Islet of Langerhans (tissue), 1 donor: ENCODE data around the gene ERMN.
A peak's percentile ranks its signal among the peaks of the same experiment; 100 is the strongest.

Source experiments
- FAIRE-seq: peaks from one replicate; lab custom pipeline; 2011; peaks lifted over from hg19 to GRCh38; lab: Jason Lieb, UNC

ERMN gene

DNA sequence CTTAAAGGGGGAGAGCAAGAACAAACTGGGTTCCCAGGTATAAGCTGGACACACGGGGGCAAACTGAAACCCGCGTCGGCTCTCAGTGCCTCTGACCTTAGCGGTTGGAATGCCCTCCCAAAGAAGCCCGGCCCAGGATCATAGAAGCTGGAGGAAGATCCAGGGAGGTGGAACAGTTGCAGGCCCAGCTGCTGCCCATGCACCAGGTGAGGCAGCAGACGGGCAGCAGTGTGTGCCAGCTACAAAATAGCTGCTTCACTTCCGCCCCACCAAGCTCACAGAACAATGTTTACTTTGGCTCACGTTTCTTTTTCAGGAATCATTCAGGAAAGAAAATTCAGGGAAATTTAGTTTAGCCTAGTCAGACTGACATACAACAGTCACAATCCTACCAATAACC lies 3.9 kb upstream of the ERMN start:
- peak; percentile 95 for FAIRE-seq

DNA sequence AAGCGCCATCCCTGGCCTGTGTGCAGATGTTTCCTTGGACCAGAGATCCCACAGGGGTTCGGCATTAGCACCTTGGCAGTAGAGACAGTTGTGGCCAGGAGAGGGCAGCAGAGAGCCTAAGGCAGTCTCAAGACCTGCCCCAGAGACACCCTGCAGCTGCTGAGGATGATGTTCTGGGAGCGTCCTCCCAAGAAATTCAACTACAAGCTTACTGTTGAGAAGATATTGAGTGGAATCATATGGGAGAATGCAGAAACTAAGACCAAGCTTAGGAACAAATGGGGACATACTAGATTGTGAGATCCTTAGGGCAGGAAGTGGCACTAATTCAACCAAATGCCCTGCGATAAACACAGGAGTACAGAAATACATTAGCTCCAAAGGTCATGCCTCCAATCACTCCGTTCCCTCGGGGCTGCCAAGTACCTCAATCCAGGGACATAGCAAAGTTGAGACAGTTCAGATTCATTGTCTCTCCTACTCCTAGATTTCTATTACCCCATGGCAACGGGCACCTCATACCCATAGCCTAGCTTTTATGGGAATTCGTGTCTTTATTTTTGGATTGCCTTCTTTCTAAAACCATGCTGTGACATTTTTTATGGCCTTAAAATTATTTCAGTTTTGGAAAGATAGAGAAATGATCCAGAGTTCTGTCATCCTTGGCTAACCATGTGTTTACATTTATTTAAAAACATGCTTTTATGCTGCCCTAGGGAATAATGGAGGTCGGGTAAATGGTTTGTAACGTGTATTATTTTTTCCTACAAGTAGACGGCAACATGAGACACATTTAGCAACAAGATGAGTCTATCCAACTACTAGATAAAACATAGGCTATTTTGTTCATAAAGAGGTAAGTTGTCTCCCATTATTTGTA lies 2.2 kb upstream of the ERMN start:
- peak; percentile 27 for FAIRE-seq

DNA sequence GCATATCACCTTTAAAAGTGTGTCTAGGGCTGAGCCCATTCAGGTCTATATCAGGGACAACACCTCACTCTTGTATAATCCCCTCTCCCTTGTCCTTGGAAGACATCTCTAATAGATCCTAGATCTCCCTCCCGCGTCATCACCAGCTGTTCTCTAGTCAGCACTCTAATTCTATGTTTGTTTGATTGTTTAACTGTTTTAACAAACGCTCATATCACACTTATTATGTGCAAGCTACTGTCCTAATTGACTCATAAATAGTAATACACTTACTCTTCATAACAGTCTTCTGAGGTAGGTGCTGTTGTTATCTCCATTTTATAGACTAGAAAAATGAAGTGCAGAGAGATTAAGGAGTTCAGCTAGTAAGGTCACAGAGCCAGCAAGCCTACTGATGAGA lies 1.6 kb upstream of the ERMN start:
- peak; percentile 77 for FAIRE-seq

DNA sequence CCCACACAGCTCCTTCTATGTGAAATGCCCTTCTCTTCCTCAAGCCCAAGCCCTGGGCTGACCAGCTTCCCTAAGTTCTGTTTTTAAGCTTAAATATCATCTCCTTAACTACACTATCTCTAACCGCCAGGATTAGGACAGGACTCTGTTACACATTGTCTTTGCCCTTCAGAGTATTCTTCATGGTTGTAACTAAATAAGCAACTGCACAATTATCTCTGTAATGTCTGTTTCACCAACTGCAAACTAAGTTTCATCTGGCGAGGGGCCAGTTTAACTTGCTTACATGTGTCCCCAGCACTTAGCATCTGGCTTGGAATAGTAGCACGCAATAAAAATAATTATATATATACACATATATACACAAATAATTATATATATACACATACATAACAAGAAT lies 1.1 kb upstream of the ERMN start:
- no peak for FAIRE-seq

DNA sequence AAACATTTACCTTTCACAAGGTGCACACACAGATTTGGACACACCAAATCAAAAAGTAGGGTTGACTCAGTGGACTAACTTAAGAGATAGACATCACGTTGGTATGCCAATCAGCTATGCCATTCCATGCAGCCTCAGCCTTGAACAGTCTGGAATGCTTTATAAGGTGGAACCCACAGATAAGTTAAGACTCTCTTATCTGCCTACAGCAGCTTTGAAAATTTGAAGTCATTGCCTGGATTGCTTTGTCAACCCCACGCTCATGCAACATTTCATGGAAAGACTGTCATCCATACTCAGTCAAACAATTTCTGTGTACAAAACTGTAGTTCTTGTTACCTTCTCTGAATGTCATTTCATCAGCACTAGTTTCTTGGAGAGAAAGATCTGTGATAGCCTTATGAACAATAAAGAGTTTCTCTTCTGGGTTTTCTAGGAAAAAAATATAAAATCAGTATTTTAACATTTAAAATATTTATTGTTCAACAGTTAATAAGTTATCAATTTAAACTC lies 1.2 kb downstream of the ERMN start:
- FAIRE-seq = no peak

DNA sequence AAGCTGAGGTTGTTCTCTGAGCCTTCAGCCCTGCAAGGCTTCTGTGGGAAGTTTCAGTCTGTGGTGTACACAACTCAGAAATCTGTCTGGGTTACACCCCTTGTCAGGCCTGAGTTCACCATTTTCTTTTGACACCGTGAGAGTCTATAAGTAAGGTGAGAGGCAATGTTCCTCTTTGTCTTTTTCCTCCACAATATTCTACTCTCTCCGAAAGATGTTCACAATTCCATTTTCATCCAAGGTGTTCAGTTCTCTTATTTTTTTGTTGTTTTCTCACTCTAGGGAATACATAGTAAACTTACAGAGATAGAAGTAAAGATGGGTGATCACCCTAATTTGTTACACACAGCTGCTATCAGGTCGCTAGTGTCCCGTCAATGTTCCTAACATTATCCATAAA lies 3.2 kb downstream of the ERMN start:
- FAIRE-seq = no peak

DNA sequence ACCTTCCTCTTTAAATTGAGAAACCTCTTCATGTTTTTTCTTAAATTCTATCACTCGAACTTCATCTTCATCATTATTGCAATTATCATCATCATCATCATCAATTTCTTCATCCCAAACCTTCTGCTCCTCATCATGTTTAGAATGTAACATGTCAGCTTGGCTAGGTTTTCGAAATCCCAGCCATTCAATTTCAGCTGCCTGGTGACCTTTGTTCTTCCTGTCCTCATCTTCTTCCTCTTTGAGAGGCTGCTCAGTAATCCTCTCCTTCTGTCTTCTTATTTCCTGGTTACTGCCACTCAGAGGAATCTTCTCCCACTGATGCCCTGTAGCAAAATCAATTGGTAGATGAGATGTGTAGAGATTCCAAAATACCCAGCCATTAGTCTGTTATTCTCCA lies 4.2 kb downstream of the ERMN start:
- no peak for FAIRE-seq

DNA sequence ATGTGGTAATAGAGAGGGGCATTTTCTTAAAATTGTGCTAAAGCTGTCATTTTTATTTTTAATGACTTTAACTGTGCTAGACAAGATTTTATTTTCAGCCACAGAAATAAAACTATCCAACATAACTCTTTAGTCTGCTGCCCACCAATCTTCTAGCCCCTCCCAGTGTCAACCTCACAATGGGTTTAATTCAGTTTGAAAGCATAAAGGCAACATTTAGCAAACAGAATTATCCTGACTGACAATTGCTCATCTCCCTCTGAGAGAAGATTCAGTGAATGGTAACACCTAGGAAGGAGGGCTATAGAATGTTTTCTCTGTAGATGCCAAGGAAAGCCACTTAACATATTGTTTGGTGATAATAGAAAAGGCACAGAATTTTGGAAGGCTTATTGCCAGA lies 5.2 kb downstream of the ERMN start:
- no peak for FAIRE-seq

DNA sequence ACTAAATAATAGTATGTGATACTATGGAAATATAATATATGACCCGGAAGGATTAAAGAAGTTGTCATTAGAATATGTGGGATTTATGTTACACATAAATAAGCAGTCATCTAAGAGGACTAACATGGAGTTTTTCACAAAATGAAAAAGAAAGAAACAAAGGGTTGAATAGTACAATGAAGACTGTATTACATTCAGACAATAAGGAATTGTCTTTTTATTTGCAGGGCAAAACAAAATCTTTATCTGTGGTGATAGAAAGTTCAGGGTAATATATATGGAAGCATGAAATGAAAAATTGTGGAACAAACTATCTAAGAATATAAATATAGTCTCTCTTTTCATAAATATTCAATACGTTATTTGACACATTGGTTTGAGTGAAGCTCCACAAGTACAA lies 5.8 kb downstream of the ERMN start:
- no peak for FAIRE-seq

DNA sequence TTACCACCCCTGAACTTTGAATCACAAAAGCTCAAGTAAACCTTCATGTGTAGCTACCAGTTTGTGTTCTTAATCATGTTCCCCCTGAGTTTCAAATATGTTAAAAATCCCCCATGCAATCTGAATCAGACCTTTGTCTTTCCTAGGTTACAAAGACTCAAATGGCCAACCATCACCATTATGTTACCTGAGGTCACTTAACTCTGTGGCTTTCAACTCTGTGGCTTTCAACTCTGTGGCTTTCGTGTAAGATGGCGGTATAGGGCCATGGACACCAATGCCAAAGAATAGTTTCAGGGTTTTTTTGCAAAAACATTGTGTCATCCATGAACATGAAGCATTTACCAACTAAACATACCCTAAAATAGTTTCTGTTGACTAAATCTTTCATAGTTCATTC lies 6.7 kb downstream of the ERMN start:
- FAIRE-seq = no peak

DNA sequence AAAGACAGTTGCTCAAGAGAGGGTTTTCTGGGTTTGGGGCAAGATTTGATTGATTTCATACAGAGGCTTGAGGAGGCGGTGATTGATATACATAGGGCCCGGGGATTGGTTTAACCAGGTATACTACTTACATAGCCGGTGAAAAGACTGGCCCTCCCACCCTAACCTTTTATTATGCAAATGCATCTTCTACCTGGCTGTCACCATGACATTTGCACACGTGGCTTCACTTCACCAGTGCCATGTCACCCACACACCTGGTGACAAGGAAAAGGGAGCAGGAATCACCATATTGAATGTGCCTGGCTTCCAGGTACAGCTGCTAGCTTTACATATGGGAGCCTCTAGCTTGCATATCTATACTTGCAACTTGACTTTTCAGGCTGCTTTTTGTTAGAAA lies 9.7 kb downstream of the ERMN start:
- FAIRE-seq = no peak

DNA sequence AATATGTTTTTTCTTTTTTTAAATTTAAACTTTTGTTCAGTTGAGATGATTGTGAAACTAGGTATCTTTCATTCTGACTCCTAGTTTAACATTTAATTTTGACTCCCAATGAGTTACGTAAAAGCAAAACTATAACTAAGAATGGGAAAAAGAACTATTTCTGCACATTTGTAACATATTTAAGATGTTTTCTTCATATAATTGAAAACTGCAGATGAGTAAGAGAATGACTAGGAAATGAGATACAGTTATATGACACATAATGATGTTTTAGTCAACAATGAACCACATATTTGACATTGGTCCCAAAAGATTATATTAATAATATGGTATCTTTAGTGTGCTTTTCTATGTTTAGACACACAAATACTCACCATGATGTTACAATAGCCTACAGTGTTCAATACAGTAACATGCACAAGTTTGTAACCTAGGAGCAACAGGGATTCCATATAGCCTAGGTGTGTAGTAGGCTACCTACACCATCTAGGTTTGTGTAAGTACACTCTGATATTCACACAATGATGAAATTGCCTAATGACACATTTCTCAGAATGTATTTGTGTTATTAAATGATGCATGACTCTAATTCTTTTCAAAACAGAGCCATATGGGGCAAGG lies 12.6 kb downstream of the ERMN start:
- FAIRE-seq = peak; percentile 75

DNA sequence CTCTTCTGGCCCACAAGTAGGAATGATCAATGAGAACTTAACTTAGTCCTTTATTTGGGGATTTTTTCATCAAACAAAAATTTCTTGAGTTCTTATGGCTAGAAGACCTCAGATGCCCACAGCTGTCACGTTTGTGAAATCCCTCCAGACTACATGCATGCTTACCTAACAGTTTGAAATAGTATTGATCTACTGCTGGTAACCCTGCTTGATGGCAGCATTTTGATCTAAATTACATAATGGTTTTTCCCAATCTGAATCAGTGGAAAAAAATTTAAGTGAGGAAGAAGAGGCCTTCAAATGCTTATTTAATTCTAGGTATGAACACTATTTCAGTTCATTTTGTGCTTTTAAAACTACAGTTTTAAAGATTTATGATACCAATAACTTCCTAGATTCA lies 13.9 kb downstream of the ERMN start:
- FAIRE-seq = no peak

DNA sequence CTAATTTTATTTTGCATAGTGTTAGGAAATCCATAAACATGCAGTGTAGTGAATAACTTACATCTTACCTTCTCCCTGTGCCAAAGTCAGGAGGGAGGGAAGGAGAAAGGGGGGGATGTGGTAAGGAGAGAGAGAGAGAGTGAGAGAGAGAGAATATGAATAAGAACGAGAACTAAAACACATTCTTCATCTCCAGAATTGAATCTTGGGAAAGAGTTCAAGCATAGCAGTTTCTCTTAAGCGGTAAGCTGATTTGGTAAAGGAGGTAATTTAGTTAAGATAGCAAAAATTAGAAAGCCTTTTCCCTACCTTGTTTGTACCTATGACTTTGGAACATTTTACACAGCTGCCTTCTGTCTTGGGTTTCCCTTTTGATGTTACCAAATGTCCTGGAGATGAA lies 15.7 kb downstream of the ERMN start:
- FAIRE-seq = no peak

DNA sequence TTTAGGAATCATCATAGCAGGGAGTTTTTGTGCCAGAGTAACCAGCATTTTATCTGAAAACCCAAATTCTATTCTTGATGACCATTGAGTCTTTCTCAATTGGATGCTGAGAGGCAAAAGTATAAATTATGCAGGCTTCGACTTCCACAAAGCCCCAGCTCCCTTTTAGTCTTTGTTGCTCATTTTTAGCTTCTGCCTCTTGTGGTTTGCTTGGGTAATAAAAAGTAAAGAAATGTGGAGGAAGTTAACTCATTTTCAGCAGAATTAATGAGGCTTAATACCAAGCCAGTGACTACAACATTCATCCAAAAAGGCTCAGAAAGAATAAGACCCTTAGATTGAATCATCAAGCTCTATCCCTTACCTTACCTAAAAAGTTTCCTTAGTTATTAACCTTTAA lies 18.6 kb downstream of the ERMN start:
- FAIRE-seq = no peak

DNA sequence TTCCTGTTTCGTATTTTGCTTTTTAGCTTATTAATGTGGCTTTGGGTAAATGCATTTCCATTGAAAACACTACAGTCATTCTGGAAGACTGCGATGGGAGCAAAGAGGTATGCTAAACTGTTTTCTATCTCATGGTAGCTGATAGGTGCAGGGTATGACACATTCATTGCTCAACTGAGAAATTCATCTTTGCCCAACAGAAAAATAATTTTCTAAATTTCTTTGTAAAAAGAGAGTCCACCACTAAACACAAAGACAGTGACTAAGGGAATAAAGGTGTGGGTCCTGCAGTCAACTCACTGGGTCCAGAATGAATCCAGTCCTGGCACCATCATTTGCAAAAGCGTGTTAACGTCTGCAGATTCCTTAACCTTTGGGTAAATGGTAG lies 19.9 kb downstream of the ERMN start:
- FAIRE-seq = no peak

DNA sequence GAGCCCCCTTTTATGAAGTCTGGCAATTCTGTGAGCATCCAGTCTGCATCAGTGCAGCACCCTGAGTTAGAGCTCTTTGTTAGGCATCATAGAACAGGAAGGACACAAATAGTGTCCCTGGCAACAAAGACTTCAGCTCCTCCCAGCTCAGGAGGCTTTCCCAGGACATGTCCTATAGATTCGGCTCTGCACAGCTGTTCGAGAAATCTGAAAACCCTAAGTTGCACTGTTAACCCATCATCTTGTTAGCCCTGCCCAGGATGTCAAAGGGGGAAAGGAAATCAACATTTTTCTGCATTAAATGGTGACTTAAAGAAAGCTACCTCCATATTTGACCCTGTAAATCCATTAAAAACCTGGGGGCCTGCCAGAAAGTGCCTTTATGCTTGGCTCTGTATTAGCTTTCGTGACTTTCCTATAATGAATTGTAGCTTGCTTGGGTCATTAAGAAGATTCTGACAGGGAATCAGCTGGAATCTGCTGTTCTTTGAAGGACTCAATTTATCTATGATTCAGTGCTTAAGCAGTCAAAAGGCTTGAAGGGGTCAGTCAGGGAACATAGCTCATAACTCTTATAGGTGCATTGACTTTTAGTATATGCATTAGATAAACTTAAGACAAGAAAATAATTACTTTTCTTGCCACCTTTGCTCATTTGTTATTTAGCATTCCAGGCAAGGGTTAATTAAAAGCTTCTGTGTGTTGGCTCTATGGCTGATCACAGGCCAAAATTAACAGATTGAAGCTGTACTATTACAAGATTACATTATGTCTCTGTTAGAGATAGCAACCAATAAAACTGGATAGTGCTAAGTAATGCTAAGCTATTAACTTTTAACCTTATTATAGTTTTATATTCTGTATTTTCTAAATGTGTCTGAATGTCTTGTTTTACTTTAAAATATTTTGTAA lies 20.6 kb downstream of the ERMN start:
- no peak for FAIRE-seq

DNA sequence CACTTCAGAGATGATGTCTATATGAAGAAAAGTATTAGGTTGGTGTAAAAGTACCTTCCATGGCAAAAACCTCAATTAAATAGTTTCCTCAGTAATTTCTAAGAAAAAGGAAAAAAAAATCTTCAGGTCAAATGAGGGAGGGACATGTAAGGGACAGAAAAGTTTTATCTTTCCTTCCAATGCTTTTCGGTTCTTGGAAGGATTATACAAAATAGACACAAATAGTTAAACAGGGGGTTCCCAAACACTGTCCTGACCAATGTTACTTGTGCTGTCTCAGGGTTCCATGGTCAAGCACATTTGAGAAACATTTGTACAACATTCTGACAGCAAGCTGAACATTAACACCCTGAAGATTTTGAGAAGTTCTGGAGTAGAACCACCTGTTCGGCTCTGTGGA lies 22.0 kb downstream of the ERMN start:
- FAIRE-seq = peak; percentile 24

DNA sequence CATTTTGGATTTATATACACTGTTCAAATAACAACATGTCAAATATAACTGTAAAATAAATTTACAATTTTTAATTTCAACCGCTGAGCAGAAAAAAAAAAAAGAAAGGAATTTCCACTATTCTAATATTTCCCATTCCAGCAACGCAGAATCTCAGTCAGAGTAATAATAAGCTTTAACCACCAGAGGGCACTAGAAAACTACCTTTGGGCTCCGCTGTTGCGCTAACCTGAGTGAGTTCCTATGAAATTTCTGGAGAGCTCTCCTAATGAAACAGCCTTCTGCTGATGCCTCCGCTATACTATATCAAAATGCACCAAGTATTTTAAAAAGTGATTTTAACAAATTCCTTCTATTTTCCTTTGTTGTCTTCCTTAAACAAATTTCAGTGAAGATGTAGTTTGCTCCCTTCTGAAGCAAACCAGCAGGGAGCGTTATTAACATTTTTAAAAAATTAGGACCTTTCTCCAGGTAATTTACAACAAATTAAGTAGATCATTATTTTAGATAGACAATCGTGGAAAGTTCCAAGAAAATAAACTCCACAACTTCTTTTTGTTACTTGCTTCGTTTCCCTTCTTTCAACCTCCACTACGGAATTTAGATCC lies 23.0 kb downstream of the ERMN start:
- peak; percentile 97 for FAIRE-seq

DNA sequence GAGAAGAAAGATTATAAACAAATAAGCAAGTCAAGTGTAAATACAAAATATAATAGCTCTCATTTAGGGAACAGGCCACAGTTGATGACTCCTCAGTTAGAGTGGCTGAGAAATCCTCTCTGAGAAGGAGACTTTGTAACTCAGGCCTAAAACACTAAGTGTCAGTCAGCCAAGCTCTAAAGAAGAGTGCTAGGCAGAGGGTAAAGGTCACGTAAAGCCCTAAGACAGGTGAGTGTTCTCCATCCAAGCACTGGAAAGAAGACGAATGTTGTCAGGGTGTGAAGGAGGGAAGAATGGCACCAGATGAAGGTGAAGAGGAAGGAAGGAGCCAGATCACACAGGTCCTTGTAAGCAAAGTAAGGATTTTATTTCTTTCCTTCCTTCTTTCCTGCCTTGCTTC lies 24.3 kb downstream of the ERMN start:
- FAIRE-seq = no peak

DNA sequence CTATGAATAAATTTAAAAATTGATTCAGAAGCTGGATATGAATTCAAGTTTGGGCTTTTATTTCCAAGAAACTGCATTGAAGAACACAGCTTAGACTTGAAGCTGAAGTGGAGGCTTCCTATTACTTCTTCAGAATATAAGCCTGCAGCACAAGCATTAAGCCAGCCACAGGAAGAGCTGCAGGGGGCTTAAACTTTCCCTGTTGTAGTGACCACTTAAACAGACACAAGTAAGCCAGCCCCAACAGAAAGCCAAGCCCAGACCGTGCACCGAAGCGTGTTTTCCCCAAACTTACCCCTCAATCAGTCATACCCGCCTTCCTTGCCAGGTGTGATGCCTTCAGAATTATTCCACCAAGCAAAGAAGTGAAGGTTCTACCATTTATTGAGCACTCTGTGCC lies 28.7 kb downstream of the ERMN start:
- no peak for FAIRE-seq

DNA sequence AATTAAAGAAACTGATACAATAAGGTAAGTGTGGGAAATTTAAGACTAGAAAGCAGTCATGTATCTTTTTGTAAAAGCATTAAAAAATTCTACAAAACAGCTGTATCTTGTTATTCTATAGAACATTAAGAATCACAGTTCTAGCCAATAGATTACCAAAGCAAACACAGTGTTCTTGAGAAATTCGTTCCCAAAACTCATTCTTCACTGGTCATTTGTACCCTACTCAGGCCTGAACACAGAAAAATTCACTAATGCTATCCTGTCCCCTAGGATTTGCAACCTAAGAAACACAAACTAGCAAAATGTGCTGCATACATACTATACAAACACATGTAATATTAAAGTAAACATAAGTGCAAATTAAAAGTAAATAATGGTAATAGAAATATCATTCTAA lies 29.1 kb downstream of the ERMN start:
- no peak for FAIRE-seq
